ENCODE data around the gene PHYHD1. TPM values are rescaled to one million over a fixed set of nuclear protein-coding genes. Genes with fewer than 3 reads are reported as not detected.

The PHYHD1 gene
- total and polyA plus RNA-seq, 2 of the 13 experiments (the other 11 are each of a cell fraction or from before 2014, with no cell fraction given) = 10.6 to 25.3 TPM

DNA sequence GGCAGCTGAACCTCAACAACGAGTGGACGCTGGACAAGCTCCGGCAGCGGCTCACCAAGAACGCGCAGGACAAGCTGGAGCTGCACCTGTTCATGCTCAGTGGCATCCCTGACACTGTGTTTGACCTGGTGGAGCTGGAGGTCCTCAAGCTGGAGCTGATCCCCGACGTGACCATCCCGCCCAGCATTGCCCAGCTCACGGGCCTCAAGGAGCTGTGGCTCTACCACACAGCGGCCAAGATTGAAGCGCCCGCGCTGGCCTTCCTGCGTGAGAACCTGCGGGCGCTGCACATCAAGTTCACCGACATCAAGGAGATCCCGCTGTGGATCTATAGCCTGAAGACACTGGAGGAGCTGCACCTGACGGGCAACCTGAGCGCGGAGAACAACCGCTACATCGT is 12.4 kb upstream of the PHYHD1 start:
- FAIRE-seq (no peak), ATAC-seq (no peak), DNase-seq (ENCODE audit: low spot score) (no peak)
- Histone ChIP-seq H3K79me2 (ENCODE audit: insufficient read depth, low read length) (peaks cover 2% of the 10 kb centered on the region), H2AFZ (ENCODE audit: low read length) (no peak overlapping the region), H3K4me3 (replicated peaks in 1 of 3; ENCODE audit: insufficient read depth in 1 of 3, low read depth in 2 of 3, low read length in 3 of 3) (no peak overlapping the region), H3K9ac (ENCODE audit: insufficient read depth, low read depth, low read length) (no peak overlapping the region), H4K20me1 (ENCODE audit: insufficient read depth, low read length) (no peaks in the 10 kb centered on the region), H3K4me1 (ENCODE audit: insufficient read depth, low read length) (peaks cover 54% of the 10 kb centered on the region), H3K4me2 (ENCODE audit: low read depth, low read length) (no peak overlapping the region), H3K27ac (ENCODE audit: extremely low read length, insufficient read depth, low read length) (no peak overlapping the region), H3K27me3 (ENCODE audit: control insufficient read depth in 1 of 2, insufficient read depth in 2 of 2, low read length in 2 of 2) (no peaks in the 10 kb centered on the region), H3K36me3 (replicated peaks in 1 of 2; ENCODE audit: control insufficient read depth in 1 of 2, insufficient read depth in 2 of 2, low read length in 2 of 2) (peaks cover 25 to 44% of the 10 kb centered on the region in 2 experiments), H3K9me3 (ENCODE audit: low read length) (no peaks in the 10 kb centered on the region)
- ChIA-PET CTCF (ENCODE audit: low intra/inter-chr PET ratio, low total read pairs) (no interaction called here), POLR2A (interaction anchor here (1.2 kb wide), 1 partner anchor 11 kb away, joined by 3 read pairs; no protein-coding TSS in a partner anchor)
- 100% methylated on average over 8 of the region's 24 CpGs for WGBS (ENCODE audit: low lambda C conversion rate)
- in situ Hi-C loops (cut with HindIII; ENCODE audit: extremely low pct_ligation_motif_present, low pct_unique_long_range_greater_than_20kb) = no loop called here
- no TSS peak for BruUV-seq (replicated peaks)
- intact Hi-C loops (cut with micrococcal nuclease; ENCODE audit: unreplicated experiment) = no loop called here
- no peak for TF ChIP-seq SP2 (CRISPR knock-in tag; IDR thresholded peaks at IDR 0.05)
- no peak for TF ChIP-seq HMGA1 (CRISPR knock-in tag; conservative IDR thresholded peaks at IDR 0.05)
- TF ChIP-seq IKZF1 (IDR thresholded peaks at IDR 0.05) = no peak
- no peak for TF ChIP-seq ZNF619 (CRISPR knock-in tag; IDR thresholded peaks at IDR 0.05)
- TF ChIP-seq NR2F6 (IDR thresholded peaks at IDR 0.05) = no peak
- TF ChIP-seq NR2F6 (CRISPR knock-in tag; IDR thresholded peaks at IDR 0.05) = no peak
- TF ChIP-seq, protein P1, sequence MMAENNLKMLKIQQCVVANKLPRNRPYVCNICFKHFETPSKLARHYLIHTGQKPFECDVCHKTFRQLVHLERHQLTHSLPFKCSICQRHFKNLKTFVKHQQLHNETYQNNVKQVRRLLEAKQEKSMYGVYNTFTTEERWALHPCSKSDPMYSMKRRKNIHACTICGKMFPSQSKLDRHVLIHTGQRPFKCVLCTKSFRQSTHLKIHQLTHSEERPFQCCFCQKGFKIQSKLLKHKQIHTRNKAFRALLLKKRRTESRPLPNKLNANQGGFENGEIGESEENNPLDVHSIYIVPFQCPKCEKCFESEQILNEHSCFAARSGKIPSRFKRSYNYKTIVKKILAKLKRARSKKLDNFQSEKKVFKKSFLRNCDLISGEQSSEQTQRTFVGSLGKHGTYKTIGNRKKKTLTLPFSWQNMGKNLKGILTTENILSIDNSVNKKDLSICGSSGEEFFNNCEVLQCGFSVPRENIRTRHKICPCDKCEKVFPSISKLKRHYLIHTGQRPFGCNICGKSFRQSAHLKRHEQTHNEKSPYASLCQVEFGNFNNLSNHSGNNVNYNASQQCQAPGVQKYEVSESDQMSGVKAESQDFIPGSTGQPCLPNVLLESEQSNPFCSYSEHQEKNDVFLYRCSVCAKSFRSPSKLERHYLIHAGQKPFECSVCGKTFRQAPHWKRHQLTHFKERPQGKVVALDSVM (CRISPR knock-in tag; IDR thresholded peaks at IDR 0.05) = no peak
- no peak for TF ChIP-seq SOX5 (CRISPR knock-in tag; IDR thresholded peaks at IDR 0.05; ENCODE audit: borderline replicate concordance)
- no peak for TF ChIP-seq PRMT3 (CRISPR knock-in tag; IDR thresholded peaks at IDR 0.05; ENCODE audit: borderline replicate concordance, low read depth)
- TF ChIP-seq, protein P2, sequence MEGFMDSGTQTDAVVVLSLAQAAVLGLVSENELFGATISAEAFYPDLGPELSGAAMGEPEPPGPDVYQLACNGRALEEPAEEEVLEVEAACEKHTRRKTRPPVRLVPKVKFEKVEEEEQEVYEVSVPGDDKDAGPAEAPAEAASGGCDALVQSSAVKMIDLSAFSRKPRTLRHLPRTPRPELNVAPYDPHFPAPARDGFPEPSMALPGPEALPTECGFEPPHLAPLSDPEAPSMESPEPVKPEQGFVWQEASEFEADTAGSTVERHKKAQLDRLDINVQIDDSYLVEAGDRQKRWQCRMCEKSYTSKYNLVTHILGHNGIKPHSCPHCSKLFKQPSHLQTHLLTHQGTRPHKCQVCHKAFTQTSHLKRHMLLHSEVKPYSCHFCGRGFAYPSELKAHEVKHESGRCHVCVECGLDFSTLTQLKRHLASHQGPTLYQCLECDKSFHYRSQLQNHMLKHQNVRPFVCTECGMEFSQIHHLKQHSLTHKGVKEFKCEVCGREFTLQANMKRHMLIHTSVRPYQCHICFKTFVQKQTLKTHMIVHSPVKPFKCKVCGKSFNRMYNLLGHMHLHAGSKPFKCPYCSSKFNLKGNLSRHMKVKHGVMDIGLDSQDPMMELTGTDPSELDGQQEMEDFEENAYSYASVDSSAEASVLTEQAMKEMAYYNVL (CRISPR knock-in tag; IDR thresholded peaks at IDR 0.05; ENCODE audit: borderline replicate concordance) = no peak
- TF ChIP-seq, protein P3, sequence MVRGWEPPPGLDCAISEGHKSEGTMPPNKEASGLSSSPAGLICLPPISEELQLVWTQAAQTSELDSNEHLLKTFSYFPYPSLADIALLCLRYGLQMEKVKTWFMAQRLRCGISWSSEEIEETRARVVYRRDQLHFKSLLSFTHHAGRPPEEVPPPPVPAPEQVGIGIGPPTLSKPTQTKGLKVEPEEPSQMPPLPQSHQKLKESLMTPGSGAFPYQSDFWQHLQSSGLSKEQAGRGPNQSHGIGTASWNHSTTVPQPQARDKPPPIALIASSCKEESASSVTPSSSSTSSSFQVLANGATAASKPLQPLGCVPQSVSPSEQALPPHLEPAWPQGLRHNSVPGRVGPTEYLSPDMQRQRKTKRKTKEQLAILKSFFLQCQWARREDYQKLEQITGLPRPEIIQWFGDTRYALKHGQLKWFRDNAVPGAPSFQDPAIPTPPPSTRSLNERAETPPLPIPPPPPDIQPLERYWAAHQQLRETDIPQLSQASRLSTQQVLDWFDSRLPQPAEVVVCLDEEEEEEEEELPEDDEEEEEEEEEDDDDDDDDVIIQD (CRISPR knock-in tag; IDR thresholded peaks at IDR 0.05; ENCODE audit: low read depth) = no peak
- TF ChIP-seq RBM22 (optimal IDR thresholded peaks at IDR 0.05; ENCODE audit: low read length) = no peak
- no peak for TF ChIP-seq ZNF605 (CRISPR knock-in tag; IDR thresholded peaks at IDR 0.05)
- no peak for TF ChIP-seq RBFOX2 (IDR thresholded peaks at IDR 0.05; ENCODE audit: low read depth, low read length)
